Nucleus accumbens (tissue), 56 donors: ENCODE measurements around the gene UBE3A.
"Not testable (repeated sequence)": the region's sequence is repeated elsewhere in the genome, so short reads cannot be mapped to it uniquely, and the experiment has no call there.

Experiments used
- DNase-seq, 56 donors: peaks; one replicate each; lab custom pipeline; 2025; lab: John Stamatoyannopoulos, UW

Gene UBE3A

GRCh38 chr15:25439369-25439836 is 579 bp upstream of the UBE3A start:
- peak in 9 of 56 donors; percentile 6 to 75 (median 26) for DNase-seq

- DNase-seq: peak in 46 of 56 donors; percentile 3 to 73 (median 48)
Observed at GRCh38 chr15:25437777-25438600, 835 bp downstream of the UBE3A start.

GRCh38 chr15:25436707-25437106 is 2.1 kb downstream of the UBE3A start:
- DNase-seq: no peak

GRCh38 chr15:25435474-25436243 is 3.2 kb downstream of the UBE3A start:
- DNase-seq: no peak

- no peak for DNase-seq
Observed at GRCh38 chr15:25433118-25433865, 5.5 kb downstream of the UBE3A start.

- DNase-seq: no peak
Observed at GRCh38 chr15:25431836-25432561, 6.8 kb downstream of the UBE3A start.

GRCh38 chr15:25427861-25428260 is 11.0 kb downstream of the UBE3A start:
- no peak for DNase-seq

GRCh38 chr15:25426896-25427610 is 11.8 kb downstream of the UBE3A start:
- DNase-seq: no peak

- DNase-seq: no peak
Observed at GRCh38 chr15:25424073-25424472, 14.8 kb downstream of the UBE3A start.

- no peak for DNase-seq
Observed at GRCh38 chr15:25422021-25422420, 16.8 kb downstream of the UBE3A start.

- DNase-seq: no peak
Observed at GRCh38 chr15:25418202-25418601, 20.6 kb downstream of the UBE3A start.

- no peak for DNase-seq
Observed at GRCh38 chr15:25417604-25418003, 21.2 kb downstream of the UBE3A start.

GRCh38 chr15:25416693-25417092 is 22.1 kb downstream of the UBE3A start:
- DNase-seq: no peak

- DNase-seq: no peak
Observed at GRCh38 chr15:25415707-25416106, 23.1 kb downstream of the UBE3A start.

GRCh38 chr15:25415217-25415616 is 23.6 kb downstream of the UBE3A start:
- no peak for DNase-seq

GRCh38 chr15:25410649-25411048 is 28.2 kb downstream of the UBE3A start:
- DNase-seq: no peak

- DNase-seq: not testable (repeated sequence)
Observed at GRCh38 chr15:25409731-25410130, 29.1 kb downstream of the UBE3A start.

- no peak for DNase-seq
Observed at GRCh38 chr15:25408929-25409328, 29.9 kb downstream of the UBE3A start.

- no peak for DNase-seq
Observed at GRCh38 chr15:25408428-25408827, 30.4 kb downstream of the UBE3A start.

GRCh38 chr15:25407950-25408349 is 30.9 kb downstream of the UBE3A start:
- no peak for DNase-seq
